Stimulated activated naive CD8-positive, alpha-beta T cell treated with anti-CD3 and anti-CD28 coated beads, Interleukin-15, Interleukin-2, amounts not matched to agents 100 ng/mL and 50 ng/mL, for 24 hours (primary cell): Measurements from ENCODE around the gene LPCAT1.

Experiments
- H3K27ac Mint-ChIP-seq: one replicate; pipeline ENCODE4 v1.8.0; 2021; ENCODE audit warnings: mild to moderate bottlenecking, mixed read lengths
- H3K27me3 Mint-ChIP-seq: one replicate; pipeline ENCODE4 v1.8.0; 2021; ENCODE audit warnings: mixed read lengths
- H3K36me3 Mint-ChIP-seq: one replicate; pipeline ENCODE4 v1.8.0; 2021; ENCODE audit warnings: low read depth, mixed read lengths
- H3K4me1 Mint-ChIP-seq: one replicate; pipeline ENCODE4 v1.8.0; 2021; ENCODE audit warnings: low read depth, mixed read lengths
- H3K4me3 Mint-ChIP-seq: one replicate; pipeline ENCODE4 v1.8.0; 2021; ENCODE audit warnings: mild to moderate bottlenecking, mixed read lengths
- H3K9me3 Mint-ChIP-seq: one replicate; pipeline ENCODE4 v1.8.0; 2021; ENCODE audit warnings: mixed read lengths

Gene LPCAT1

GRCh38 chr5:1558944-1559343 is 35.2 kb upstream of the LPCAT1 start:
- no peak overlapping the region for H3K27ac Mint-ChIP-seq
- no peaks in the 10 kb centered on the region for H3K36me3 Mint-ChIP-seq
- no peaks in the 10 kb centered on the region for H3K9me3 Mint-ChIP-seq
- H3K27me3 Mint-ChIP-seq, result no peaks in the 10 kb centered on the region
- H3K4me3 Mint-ChIP-seq, result no peak overlapping the region
- H3K4me1 Mint-ChIP-seq, result no peaks in the 10 kb centered on the region

- no peaks in the 10 kb centered on the region for H3K9me3 Mint-ChIP-seq
- H3K36me3 Mint-ChIP-seq, result no peaks in the 10 kb centered on the region
- no peak overlapping the region for H3K27ac Mint-ChIP-seq
- H3K27me3 Mint-ChIP-seq, result no peaks in the 10 kb centered on the region
- H3K4me3 Mint-ChIP-seq, result no peak overlapping the region
- no peaks in the 10 kb centered on the region for H3K4me1 Mint-ChIP-seq
These were observed 33.5 kb upstream of the LPCAT1 start for GRCh38 chr5:1557114-1557873.

GRCh38 chr5:1555808-1556731 is 32.3 kb upstream of the LPCAT1 start:
- Mint-ChIP-seq H3K4me3 (no peak overlapping the region), H3K9me3 (no peaks in the 10 kb centered on the region), H3K27ac (no peak overlapping the region), H3K4me1 (no peaks in the 10 kb centered on the region), H3K27me3 (no peaks in the 10 kb centered on the region), H3K36me3 (no peaks in the 10 kb centered on the region)

- Mint-ChIP-seq H3K4me1 (no peaks in the 10 kb centered on the region), H3K4me3 (no peak overlapping the region), H3K9me3 (no peaks in the 10 kb centered on the region), H3K36me3 (no peaks in the 10 kb centered on the region), H3K27ac (no peak overlapping the region), H3K27me3 (no peaks in the 10 kb centered on the region)
These were observed 31.4 kb upstream of the LPCAT1 start for GRCh38 chr5:1555011-1555807.

- no peak overlapping the region for H3K27ac Mint-ChIP-seq
- H3K36me3 Mint-ChIP-seq, result no peaks in the 10 kb centered on the region
- H3K4me1 Mint-ChIP-seq, result no peaks in the 10 kb centered on the region
- no peaks in the 10 kb centered on the region for H3K9me3 Mint-ChIP-seq
- H3K27me3 Mint-ChIP-seq, result no peaks in the 10 kb centered on the region
- no peak overlapping the region for H3K4me3 Mint-ChIP-seq
These were observed 30.7 kb upstream of the LPCAT1 start for GRCh38 chr5:1554410-1554967.

GRCh38 chr5:1553539-1554409 is 30.0 kb upstream of the LPCAT1 start:
- Mint-ChIP-seq H3K4me3 (no peak overlapping the region), H3K9me3 (no peaks in the 10 kb centered on the region), H3K27me3 (no peaks in the 10 kb centered on the region), H3K4me1 (no peaks in the 10 kb centered on the region), H3K36me3 (no peaks in the 10 kb centered on the region), H3K27ac (no peak overlapping the region)

GRCh38 chr5:1552521-1553255 is 28.9 kb upstream of the LPCAT1 start:
- no peak overlapping the region for H3K4me3 Mint-ChIP-seq
- H3K9me3 Mint-ChIP-seq, result no peaks in the 10 kb centered on the region
- peaks cover 3% of the 10 kb centered on the region for H3K27me3 Mint-ChIP-seq

GRCh38 chr5:1551426-1552301 is 27.9 kb upstream of the LPCAT1 start:
- H3K4me3 Mint-ChIP-seq, result no peak overlapping the region
- H3K9me3 Mint-ChIP-seq, result no peaks in the 10 kb centered on the region
- peaks cover 3% of the 10 kb centered on the region for H3K27me3 Mint-ChIP-seq
- no peaks in the 10 kb centered on the region for H3K4me1 Mint-ChIP-seq
- H3K27ac Mint-ChIP-seq, result no peak overlapping the region
- H3K36me3 Mint-ChIP-seq, result no peaks in the 10 kb centered on the region

More at GRCh38 chr5:1552521-1553255, 28.9 kb upstream of the LPCAT1 start:
- H3K36me3 Mint-ChIP-seq, result no peaks in the 10 kb centered on the region
- H3K27ac Mint-ChIP-seq, result no peak overlapping the region
- H3K4me1 Mint-ChIP-seq, result no peaks in the 10 kb centered on the region

GRCh38 chr5:1550287-1551076 is 26.7 kb upstream of the LPCAT1 start:
- Mint-ChIP-seq H3K4me3 (no peak overlapping the region), H3K9me3 (no peaks in the 10 kb centered on the region), H3K27ac (no peak overlapping the region), H3K27me3 (peaks cover 3% of the 10 kb centered on the region), H3K36me3 (no peaks in the 10 kb centered on the region), H3K4me1 (no peaks in the 10 kb centered on the region)

GRCh38 chr5:1549475-1550030 is 25.8 kb upstream of the LPCAT1 start:
- H3K4me3 Mint-ChIP-seq, result no peak overlapping the region
- H3K4me1 Mint-ChIP-seq, result no peaks in the 10 kb centered on the region
- no peaks in the 10 kb centered on the region for H3K9me3 Mint-ChIP-seq
- no peaks in the 10 kb centered on the region for H3K36me3 Mint-ChIP-seq
- H3K27me3 Mint-ChIP-seq, result peaks cover 3% of the 10 kb centered on the region
- H3K27ac Mint-ChIP-seq, result no peak overlapping the region

GRCh38 chr5:1548702-1549474 is 25.1 kb upstream of the LPCAT1 start:
- Mint-ChIP-seq H3K36me3 (no peaks in the 10 kb centered on the region), H3K27ac (no peak overlapping the region), H3K27me3 (peaks cover 3% of the 10 kb centered on the region), H3K9me3 (no peaks in the 10 kb centered on the region), H3K4me1 (no peaks in the 10 kb centered on the region), H3K4me3 (no peak overlapping the region)
